HEK293 (cell line): ENCODE measurements around the gene WASL.

ENCODE experiments used
- CTCF ChIA-PET: fragments of 350-600 bp; formaldehyde crosslinking; extraction: SDS; loops from one replicate; lab custom pipeline; 2021; ENCODE audit warnings: antibody characterized with exemption; lab: Yijun Ruan, JAX
- POLR2A ChIA-PET: fragments of 300-600 bp; formaldehyde crosslinking; extraction: SDS; loops from one replicate; lab custom pipeline; 2020; ENCODE audit warnings: antibody characterized with exemption, inconsistent platforms; lab: Yijun Ruan, JAX
- H3K27ac ChIP-seq: fragments of 200-500 bp; sonication (Bioruptor generic); 2 replicates; pipeline ENCODE4 v1.5.1; 2014; ENCODE audit warnings: low read depth, low read length, control low read depth, inconsistent platforms; ENCODE audit errors: extremely low read depth
- H3K36me3 ChIP-seq, 2 experiments: fragments of 200-500 bp in 1 of 2; sonication (Bioruptor generic) in 1 of 2; 1 replicate in 1 of 2; 2 replicates in 1 of 2; pipeline ENCODE4 v1.5.1; 2014 to 2017; ENCODE audit warnings: inconsistent platforms in 2 of 2, low read length in 2 of 2; ENCODE audit not compliant: control insufficient read depth in 2 of 2, insufficient read depth in 1 of 2
- H3K4me1 ChIP-seq: fragments of 200-500 bp; sonication (Bioruptor generic); 2 replicates; pipeline ENCODE4 v1.5.1; 2014; ENCODE audit warnings: mild to moderate bottlenecking, low read length, inconsistent platforms; ENCODE audit not compliant: control insufficient read depth, insufficient read depth
- H3K4me3 ChIP-seq: 2 replicates; pipeline ENCODE4 v1.5.1; 2011; ENCODE audit warnings: low read depth, mild to moderate bottlenecking, control low read depth, low read length, moderate library complexity
- H3K9me3 ChIP-seq: fragments of 200-500 bp; sonication (Bioruptor generic); 2 replicates; pipeline ENCODE4 v1.5.1; 2014; ENCODE audit warnings: low read depth, low read length, inconsistent platforms; ENCODE audit not compliant: control insufficient read depth, insufficient read depth
- EGR2 ChIP-seq: fragments of 450-650 bp; formaldehyde crosslinking; IDR thresholded peaks from 2 replicates; pipeline ENCODE4 v1.5.1; 2016; ENCODE audit warnings: low read depth, missing biosample characterization, missing genetic modification characterization
- HOXD13 ChIP-seq: sonication (generic); formaldehyde crosslinking; IDR thresholded peaks from 2 replicates; pipeline ENCODE4 v1.8.0; 2022; ENCODE audit warnings: missing genetic modification reagents, borderline replicate concordance
- KLF9 ChIP-seq: fragments of 450-650 bp; formaldehyde crosslinking; IDR thresholded peaks from 2 replicates; pipeline ENCODE4 v1.5.1; 2016; ENCODE audit warnings: missing biosample characterization, missing genetic modification characterization, low read depth
- MEIS1 ChIP-seq: sonication (generic); formaldehyde crosslinking; IDR thresholded peaks from 2 replicates; pipeline ENCODE4 v1.8.1; 2022; ENCODE audit warnings: missing genetic modification reagents, mild to moderate bottlenecking, borderline replicate concordance
- PRDM1 ChIP-seq: fragments of 450-650 bp; formaldehyde crosslinking; IDR thresholded peaks from 2 replicates; pipeline ENCODE4; 2016; ENCODE audit warnings: missing biosample characterization, missing genetic modification characterization
- YY1 ChIP-seq: fragments of 450-650 bp; formaldehyde crosslinking; IDR thresholded peaks from 2 replicates; pipeline ENCODE4 v1.5.1; 2018; ENCODE audit warnings: missing biosample characterization, missing genetic modification characterization
- ZBTB21 ChIP-seq: fragments of 450-650 bp; formaldehyde crosslinking; IDR thresholded peaks from 2 replicates; pipeline ENCODE4 v1.5.1; 2017; ENCODE audit warnings: missing biosample characterization, missing genetic modification characterization
- ZEB2 ChIP-seq: fragments of 450-650 bp; formaldehyde crosslinking; IDR thresholded peaks from 2 replicates; pipeline ENCODE4 v1.5.1; 2016; ENCODE audit warnings: missing biosample characterization, missing genetic modification characterization
- ZNF10 ChIP-seq: fragments of 450-650 bp; formaldehyde crosslinking; IDR thresholded peaks from 2 replicates; pipeline ENCODE4 v1.5.1; 2017; ENCODE audit warnings: missing biosample characterization, missing genetic modification characterization
- ZNF155 ChIP-seq: fragments of 450-650 bp; formaldehyde crosslinking; IDR thresholded peaks from 2 replicates; pipeline ENCODE4 v1.5.1; 2016; ENCODE audit warnings: missing biosample characterization, missing genetic modification characterization
- ZNF174 ChIP-seq: fragments of 450-650 bp; formaldehyde crosslinking; IDR thresholded peaks from 2 replicates; pipeline ENCODE4 v1.5.0; 2017; ENCODE audit warnings: missing biosample characterization, mild to moderate bottlenecking, missing genetic modification characterization
- ZNF175 ChIP-seq: fragments of 450-650 bp; formaldehyde crosslinking; IDR thresholded peaks from 2 replicates; pipeline ENCODE4 v1.5.1; 2016; ENCODE audit warnings: missing biosample characterization, missing genetic modification characterization
- ZNF239 ChIP-seq: fragments of 450-650 bp; formaldehyde crosslinking; IDR thresholded peaks from 2 replicates; pipeline ENCODE4 v1.5.1; 2016; ENCODE audit warnings: missing biosample characterization, missing genetic modification characterization
- ZNF366 ChIP-seq: fragments of 450-650 bp; formaldehyde crosslinking; conservative IDR thresholded peaks from 2 replicates; pipeline ENCODE4 v1.5.1; 2016; ENCODE audit warnings: missing biosample characterization, missing genetic modification characterization
- ZNF394 ChIP-seq: fragments of 450-650 bp; formaldehyde crosslinking; IDR thresholded peaks from 2 replicates; pipeline ENCODE4 v1.5.1; 2016; ENCODE audit warnings: missing biosample characterization, missing genetic modification characterization, mild to moderate bottlenecking, moderate library complexity, borderline replicate concordance
- ZNF510 ChIP-seq: fragments of 450-650 bp; formaldehyde crosslinking; IDR thresholded peaks from 2 replicates; pipeline ENCODE4 v1.5.1; 2018; ENCODE audit warnings: mild to moderate bottlenecking, missing genetic modification characterization, missing biosample characterization; ENCODE audit not compliant: insufficient replicate concordance
- ZNF521 ChIP-seq: fragments of 450-650 bp; formaldehyde crosslinking; IDR thresholded peaks from 2 replicates; pipeline ENCODE4 v1.5.1; 2017; ENCODE audit warnings: missing biosample characterization, mild to moderate bottlenecking, missing genetic modification characterization
- ZNF549 ChIP-seq: fragments of 450-650 bp; IDR thresholded peaks from 2 replicates; pipeline ENCODE4 v1.5.1; 2018; ENCODE audit warnings: missing biosample characterization, missing genetic modification characterization, mild to moderate bottlenecking, inconsistent platforms, moderate library complexity
- ZNF555 ChIP-seq: fragments of 450-650 bp; formaldehyde crosslinking; conservative IDR thresholded peaks from 2 replicates; pipeline ENCODE4 v1.5.1; 2017; ENCODE audit warnings: missing biosample characterization, mild to moderate bottlenecking, missing genetic modification characterization, inconsistent platforms
- ZNF561 ChIP-seq: fragments of 450-650 bp; IDR thresholded peaks from 2 replicates; pipeline ENCODE4 v1.5.1; 2018; ENCODE audit warnings: missing biosample characterization, missing genetic modification characterization, borderline replicate concordance
- ZNF596 ChIP-seq: fragments of 450-650 bp; IDR thresholded peaks from 2 replicates; pipeline ENCODE4 v1.5.0; 2018; ENCODE audit warnings: missing biosample characterization, mild to moderate bottlenecking, missing genetic modification characterization, moderate library complexity
- ZNF623 ChIP-seq: fragments of 450-650 bp; formaldehyde crosslinking; IDR thresholded peaks from 2 replicates; pipeline ENCODE4 v1.5.1; 2016; ENCODE audit warnings: missing biosample characterization, missing genetic modification characterization
- ZNF626 ChIP-seq: fragments of 450-650 bp; sonication (Bioruptor Pico); formaldehyde crosslinking; IDR thresholded peaks from 2 replicates; pipeline ENCODE4 v1.5.1; 2018; ENCODE audit warnings: missing biosample characterization, missing genetic modification characterization, inconsistent platforms
- ZNF670 ChIP-seq: fragments of 450-650 bp; formaldehyde crosslinking; IDR thresholded peaks from 2 replicates; pipeline ENCODE4 v1.5.1; 2016; ENCODE audit warnings: missing biosample characterization, missing genetic modification characterization, low read depth
- ZNF843 ChIP-seq: fragments of 450-650 bp; formaldehyde crosslinking; IDR thresholded peaks from 2 replicates; pipeline ENCODE4 v1.5.1; 2016; ENCODE audit warnings: missing biosample characterization, missing genetic modification characterization
- TF ChIP-seq, protein P1 (sequence below): fragments of 450-650 bp; formaldehyde crosslinking; IDR thresholded peaks from 2 replicates; pipeline ENCODE4 v1.5.1; 2016; ENCODE audit warnings: missing biosample characterization, missing genetic modification characterization
- TF ChIP-seq, protein P2 (sequence below): fragments of 450-650 bp; formaldehyde crosslinking; IDR thresholded peaks from 2 replicates; pipeline ENCODE4 v1.5.1; 2016; ENCODE audit warnings: missing biosample characterization, missing genetic modification characterization
- TF ChIP-seq, protein P3 (sequence below): fragments of 450-650 bp; formaldehyde crosslinking; IDR thresholded peaks from 2 replicates; pipeline ENCODE4 v1.5.1; 2016; ENCODE audit warnings: missing biosample characterization, missing genetic modification characterization
- TF ChIP-seq, protein P4 (sequence below): fragments of 450-650 bp; formaldehyde crosslinking; IDR thresholded peaks from 2 replicates; pipeline ENCODE4 v1.5.1; 2017; ENCODE audit warnings: missing biosample characterization, missing genetic modification characterization

The WASL gene

DNA sequence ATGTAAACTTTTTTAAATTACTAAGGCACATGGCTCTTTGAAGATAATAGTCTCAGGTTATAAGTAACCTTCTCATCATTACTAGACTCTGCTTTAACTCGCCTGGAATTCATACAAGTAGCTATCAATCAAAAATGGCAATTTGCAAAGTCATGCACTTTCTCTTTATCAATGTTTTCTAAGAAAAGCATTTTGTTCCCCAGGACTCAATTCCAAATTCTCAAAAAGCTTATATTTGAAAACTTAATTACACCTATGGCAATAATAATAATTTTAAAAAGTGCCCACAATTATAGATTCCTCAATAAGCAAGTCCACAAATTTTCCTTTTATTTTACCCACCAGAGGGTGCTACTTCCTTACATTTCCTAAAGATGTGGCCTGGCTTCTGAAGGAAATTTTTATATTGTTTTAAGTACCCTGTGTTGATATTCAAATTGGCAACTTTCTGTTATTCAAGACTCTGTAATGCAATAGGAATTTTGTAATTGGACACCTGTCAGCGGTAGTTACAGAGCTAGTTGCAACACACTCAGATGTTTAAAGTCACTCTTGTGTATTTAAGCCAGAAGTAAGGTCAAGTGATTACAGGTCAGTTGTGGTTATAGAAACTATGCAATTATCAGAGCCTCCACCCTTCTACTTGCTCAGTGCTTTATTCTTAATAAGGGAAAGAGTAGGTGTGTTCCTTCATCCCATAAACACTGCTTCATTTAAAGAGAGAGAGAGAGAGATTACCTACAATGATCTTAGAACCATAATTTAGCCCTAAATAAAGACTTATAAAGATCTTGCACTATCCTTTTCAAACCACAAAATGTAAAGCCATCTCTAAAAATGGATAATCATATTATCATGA lies 49.1 kb upstream of the WASL start:
- H3K4me3 ChIP-seq = no peak overlapping the region
- POLR2A ChIA-PET = interaction anchor here (1.0 to 2.3 kb wide), 2 partner anchors 49 to 75 kb away, joined by 3 to 14 read pairs; partner anchors contain the start of gene WASL
- no peaks in the 10 kb centered on the region for H3K9me3 ChIP-seq
- no peaks in the 10 kb centered on the region for H3K36me3 ChIP-seq
- peak overlapping the region; percentile 19; the same call in 1 of the 2 replicates for H3K27ac ChIP-seq
- H3K4me1 ChIP-seq = peaks cover 13% of the 10 kb centered on the region; the same call in 1 of the 2 replicates
- CTCF ChIA-PET = interaction anchor here (0.6 to 5.3 kb wide), 39 partner anchors 9 to 982 kb away, joined by 3 to 74 read pairs (median 4); partner anchors contain the start of gene WASL
- TF ChIP-seq ZNF561 (tag by site-specific recombination) = no peak; the same call in 1 of the 2 replicates
- peak; percentile 52; the same call in 1 of the 2 replicates for TF ChIP-seq KLF9 (tag by site-specific recombination)
- TF ChIP-seq ZNF366 = peak; percentile 79
- TF ChIP-seq HOXD13 (CRISPR knock-in tag) = no peak
- TF ChIP-seq ZNF670 (tag by site-specific recombination) = no peak
- TF ChIP-seq ZNF394 (tag by site-specific recombination) = 0 out of 2 replicates have a peak, but pooled peaks have one; percentile 48
- no peak for TF ChIP-seq ZNF626 (tag by site-specific recombination)
- TF ChIP-seq ZNF843 (tag by site-specific recombination) = peak; percentile 91
- TF ChIP-seq, protein P1, sequence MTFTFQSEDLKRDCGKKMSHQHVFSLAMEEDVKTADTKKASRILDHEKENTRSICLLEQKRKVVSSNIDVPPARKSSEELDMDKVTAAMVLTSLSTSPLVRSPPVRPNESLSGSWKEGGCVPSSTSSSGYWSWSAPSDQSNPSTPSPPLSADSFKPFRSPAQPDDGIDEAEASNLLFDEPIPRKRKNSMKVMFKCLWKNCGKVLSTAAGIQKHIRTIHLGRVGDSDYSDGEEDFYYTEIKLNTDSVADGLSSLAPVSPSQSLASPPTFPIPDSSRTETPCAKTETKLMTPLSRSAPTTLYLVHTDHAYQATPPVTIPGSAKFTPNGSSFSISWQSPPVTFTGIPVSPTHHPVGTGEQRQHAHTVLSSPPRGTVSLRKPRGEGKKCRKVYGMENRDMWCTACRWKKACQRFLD = no peak
- TF ChIP-seq ZBTB21 = no peak
- 0 out of 2 replicates have a peak, but pooled peaks have one; percentile 50 for TF ChIP-seq ZEB2
- TF ChIP-seq, protein P2, sequence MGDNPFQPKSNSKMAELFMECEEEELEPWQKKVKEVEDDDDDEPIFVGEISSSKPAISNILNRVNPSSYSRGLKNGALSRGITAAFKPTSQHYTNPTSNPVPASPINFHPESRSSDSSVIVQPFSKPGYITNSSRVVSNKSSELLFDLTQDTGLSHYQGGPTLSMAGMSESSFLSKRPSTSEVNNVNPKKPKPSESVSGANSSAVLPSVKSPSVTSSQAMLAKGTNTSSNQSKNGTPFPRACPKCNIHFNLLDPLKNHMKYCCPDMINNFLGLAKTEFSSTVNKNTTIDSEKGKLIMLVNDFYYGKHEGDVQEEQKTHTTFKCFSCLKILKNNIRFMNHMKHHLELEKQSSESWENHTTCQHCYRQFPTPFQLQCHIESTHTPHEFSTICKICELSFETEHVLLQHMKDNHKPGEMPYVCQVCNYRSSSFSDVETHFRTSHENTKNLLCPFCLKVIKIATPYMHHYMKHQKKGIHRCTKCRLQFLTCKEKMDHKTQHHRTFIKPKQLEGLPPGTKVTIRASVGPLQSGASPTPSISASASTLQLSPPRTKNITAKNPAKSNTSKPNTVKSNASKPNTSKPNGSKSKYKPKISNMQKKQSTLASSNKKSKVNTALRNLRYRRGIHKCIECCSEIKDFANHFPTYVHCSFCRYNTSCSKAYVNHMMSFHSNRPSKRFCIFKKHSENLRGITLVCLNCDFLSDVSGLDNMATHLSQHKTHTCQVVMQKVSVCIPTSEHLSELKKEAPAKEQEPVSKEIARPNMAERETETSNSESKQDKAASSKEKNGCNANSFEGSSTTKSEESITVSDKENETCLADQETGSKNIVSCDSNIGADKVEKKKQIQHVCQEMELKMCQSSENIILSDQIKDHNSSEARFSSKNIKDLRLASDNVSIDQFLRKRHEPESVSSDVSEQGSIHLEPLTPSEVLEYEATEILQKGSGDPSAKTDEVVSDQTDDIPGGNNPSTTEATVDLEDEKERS (tag by site-specific recombination) = no peak
- peak; percentile 41; the same call in 1 of the 2 replicates for TF ChIP-seq ZNF623 (tag by site-specific recombination)
- no peak for TF ChIP-seq ZNF174 (tag by site-specific recombination)
- TF ChIP-seq, protein P3, sequence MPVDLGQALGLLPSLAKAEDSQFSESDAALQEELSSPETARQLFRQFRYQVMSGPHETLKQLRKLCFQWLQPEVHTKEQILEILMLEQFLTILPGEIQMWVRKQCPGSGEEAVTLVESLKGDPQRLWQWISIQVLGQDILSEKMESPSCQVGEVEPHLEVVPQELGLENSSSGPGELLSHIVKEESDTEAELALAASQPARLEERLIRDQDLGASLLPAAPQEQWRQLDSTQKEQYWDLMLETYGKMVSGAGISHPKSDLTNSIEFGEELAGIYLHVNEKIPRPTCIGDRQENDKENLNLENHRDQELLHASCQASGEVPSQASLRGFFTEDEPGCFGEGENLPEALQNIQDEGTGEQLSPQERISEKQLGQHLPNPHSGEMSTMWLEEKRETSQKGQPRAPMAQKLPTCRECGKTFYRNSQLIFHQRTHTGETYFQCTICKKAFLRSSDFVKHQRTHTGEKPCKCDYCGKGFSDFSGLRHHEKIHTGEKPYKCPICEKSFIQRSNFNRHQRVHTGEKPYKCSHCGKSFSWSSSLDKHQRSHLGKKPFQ (tag by site-specific recombination) = no peak
- no peak for TF ChIP-seq ZNF155 (tag by site-specific recombination)
- TF ChIP-seq ZNF555 = no peak
- no peak for TF ChIP-seq ZNF239
- TF ChIP-seq, protein P4, sequence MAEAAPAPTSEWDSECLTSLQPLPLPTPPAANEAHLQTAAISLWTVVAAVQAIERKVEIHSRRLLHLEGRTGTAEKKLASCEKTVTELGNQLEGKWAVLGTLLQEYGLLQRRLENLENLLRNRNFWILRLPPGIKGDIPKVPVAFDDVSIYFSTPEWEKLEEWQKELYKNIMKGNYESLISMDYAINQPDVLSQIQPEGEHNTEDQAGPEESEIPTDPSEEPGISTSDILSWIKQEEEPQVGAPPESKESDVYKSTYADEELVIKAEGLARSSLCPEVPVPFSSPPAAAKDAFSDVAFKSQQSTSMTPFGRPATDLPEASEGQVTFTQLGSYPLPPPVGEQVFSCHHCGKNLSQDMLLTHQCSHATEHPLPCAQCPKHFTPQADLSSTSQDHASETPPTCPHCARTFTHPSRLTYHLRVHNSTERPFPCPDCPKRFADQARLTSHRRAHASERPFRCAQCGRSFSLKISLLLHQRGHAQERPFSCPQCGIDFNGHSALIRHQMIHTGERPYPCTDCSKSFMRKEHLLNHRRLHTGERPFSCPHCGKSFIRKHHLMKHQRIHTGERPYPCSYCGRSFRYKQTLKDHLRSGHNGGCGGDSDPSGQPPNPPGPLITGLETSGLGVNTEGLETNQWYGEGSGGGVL (tag by site-specific recombination) = no peak
- TF ChIP-seq ZNF175 (tag by site-specific recombination) = no peak
- no peak for TF ChIP-seq ZNF510
- TF ChIP-seq EGR2 (tag by site-specific recombination) = no peak
- no peak for TF ChIP-seq YY1 (tag by site-specific recombination)
- TF ChIP-seq ZNF596 = no peak
- peak; percentile 62; the same call in 1 of the 2 replicates for TF ChIP-seq ZNF10 (tag by site-specific recombination)
- no peak for TF ChIP-seq ZNF521 (tag by site-specific recombination)
- no peak for TF ChIP-seq MEIS1
- TF ChIP-seq PRDM1 (tag by site-specific recombination) = peak; percentile 83
- no peak for TF ChIP-seq ZNF549
